K562 (cell line): Measurements from ENCODE around the gene PPP4C. TPM values are rescaled to one million over a fixed set of nuclear protein-coding genes. Genes with fewer than 3 reads are reported as not detected.

ENCODE experiments used
- ARHGAP35 ChIP-seq: fragments of 450-650 bp; IDR thresholded peaks from 2 replicates; pipeline ENCODE4 v1.6.1; 2018; ENCODE audit not compliant: partially characterized antibody
- NEUROD1 ChIP-seq: fragments of 150-350 bp; IDR thresholded peaks from 2 replicates; pipeline ENCODE4 v1.6.1; 2014; ENCODE audit warnings: borderline replicate concordance, low read length, low read depth; ENCODE audit not compliant: partially characterized antibody
- NR3C1 ChIP-seq: sonication (generic); formaldehyde crosslinking; IDR thresholded peaks from 2 replicates; pipeline ENCODE4 v1.8.1; 2022; ENCODE audit warnings: missing genetic modification reagents
- POLR2A ChIP-seq: fragments of 450-650 bp; conservative IDR thresholded peaks from 2 replicates; pipeline ENCODE4 v1.6.1; 2016
- SIN3A ChIP-seq, 2 experiments: fragments of 150-350 bp in 1 of 2; IDR thresholded peaks; 2 replicates each; pipeline ENCODE4 v1.6.1; 2011 to 2016; ENCODE audit warnings: borderline replicate concordance in 2 of 2, low read depth in 2 of 2, low read length in 2 of 2, mild to moderate bottlenecking in 2 of 2, moderate library complexity in 2 of 2; ENCODE audit not compliant: control insufficient read depth in 1 of 2
- SP2 ChIP-seq: IDR thresholded peaks from 2 replicates; pipeline ENCODE4 v1.6.1; 2011; ENCODE audit warnings: mild to moderate bottlenecking, low read depth, low read length, moderate library complexity; ENCODE audit not compliant: poor library complexity, severe bottlenecking; ENCODE audit errors: extremely low read depth
- TCF7 ChIP-seq: sonication (generic); IDR thresholded peaks from 2 replicates; pipeline ENCODE4 v1.6.1; 2016; ENCODE audit warnings: antibody characterized with exemption, borderline replicate concordance
- TFAM ChIP-seq: fragments of 250-450 bp; sonication (Bioruptor Pico); conservative IDR thresholded peaks from 2 replicates; pipeline ENCODE4 v1.5.0; 2021; ENCODE audit warnings: mild to moderate bottlenecking, moderate library complexity
- polyA plus RNA-seq, 8 experiments: library from polyadenylated mRNA; depleted of rRNA in 4 of 8; stranded (reverse) in 5 of 8; unstranded in 3 of 8; fragments of >200 nt; fragmentation: Nextera tagmentation in 2 of 8; fragmentation: Illumina TruSeq in 1 of 8; extraction: Ambion mirVana in 2 of 8; extraction: Trizol in 1 of 8; gene quantifications; 2 replicates each; pipeline versions ENCODE4 v1.2.1 to v1.2.3, GENCODE V29; 2011 to 2014; ENCODE audit warnings: inconsistent platforms in 1 of 8, missing spikeins in 1 of 8
- total RNA-seq, 7 experiments: library from RNA; depleted of rRNA in 6 of 7; stranded (reverse); fragments of >200 nt in 6 of 7; fragmentation: Illumina TruSeq in 2 of 7; extraction: Trizol in 2 of 7; gene quantifications; 2 replicates each; pipeline versions ENCODE4 v1.2.1 to v1.2.3, GENCODE V29; 2011 to 2021; ENCODE audit warnings: low replicate concordance in 1 of 7
- TF ChIP-seq, protein P1 (sequence below): sonication (generic); formaldehyde crosslinking; IDR thresholded peaks from 2 replicates; pipeline ENCODE4 v1.4.0; 2020; ENCODE audit warnings: mild to moderate bottlenecking, missing genetic modification reagents
- TF ChIP-seq, protein P2 (sequence below): fragments of 450-650 bp; IDR thresholded peaks from 2 replicates; pipeline ENCODE4 v1.6.1; 2016; ENCODE audit warnings: borderline replicate concordance
- TF ChIP-seq, protein P3 (sequence below): fragments of 450-650 bp; IDR thresholded peaks from 2 replicates; pipeline ENCODE4 v1.6.1; 2016; ENCODE audit warnings: low read depth, mild to moderate bottlenecking, moderate library complexity
- TF ChIP-seq, protein P4 (sequence below): IDR thresholded peaks from 2 replicates; pipeline ENCODE4 v1.6.1; 2016; ENCODE audit warnings: missing genetic modification characterization, missing compliant biosample characterization
- TF ChIP-seq, protein P5 (sequence below): sonication (generic); formaldehyde crosslinking; IDR thresholded peaks from 2 replicates; pipeline ENCODE4 v1.8.0; 2022; ENCODE audit warnings: mild to moderate bottlenecking, missing genetic modification reagents

Gene PPP4C
- total and polyA plus RNA-seq, 9 of the 15 experiments (the other 6 are each of a cell fraction or from before 2014, with no cell fraction given), result 3.5 to 183 (median 131) TPM

DNA sequence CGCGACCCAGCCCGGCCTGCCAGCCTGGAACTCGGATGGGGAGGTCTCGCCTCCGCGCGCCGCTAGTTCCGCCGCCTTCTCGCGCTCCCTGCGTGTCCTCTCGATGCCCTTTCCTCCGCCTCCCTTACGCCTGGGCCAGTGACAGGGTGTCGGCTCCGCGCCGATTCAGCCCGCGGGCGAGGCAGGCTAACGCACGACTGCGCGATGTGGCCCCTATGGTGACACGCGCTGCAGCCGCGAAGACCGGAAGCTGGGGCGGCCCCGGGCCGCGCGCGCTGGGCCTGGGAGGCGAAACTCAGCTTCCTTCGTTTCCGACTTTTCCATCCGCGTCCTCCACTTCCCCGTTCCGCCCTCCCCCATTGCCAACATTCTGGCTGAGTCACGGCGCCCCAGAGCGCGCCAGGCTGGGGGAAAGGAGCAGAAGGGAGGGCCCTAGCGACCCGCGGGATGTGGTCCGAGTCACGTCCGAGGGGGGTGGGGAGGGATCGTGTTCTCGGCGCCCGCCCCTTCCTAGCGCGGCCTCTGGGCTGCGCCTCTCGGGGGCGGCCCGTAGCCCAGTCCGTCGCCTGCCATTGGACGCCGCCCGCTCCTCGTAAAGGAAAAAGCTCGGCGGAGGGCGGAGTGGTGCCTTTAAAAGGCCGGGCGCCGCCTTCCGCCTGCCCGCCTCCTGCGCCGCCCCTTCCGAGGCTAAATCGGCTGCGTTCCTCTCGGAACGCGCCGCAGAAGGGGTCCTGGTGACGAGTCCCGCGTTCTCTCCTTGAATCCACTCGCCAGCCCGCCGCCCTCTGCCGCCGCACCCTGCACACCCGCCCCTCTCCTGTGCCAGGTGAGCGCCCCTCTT, 10.5 kb upstream of the PPP4C start, which contains the start of gene ALDOA (continued):
- TF ChIP-seq, protein P1, sequence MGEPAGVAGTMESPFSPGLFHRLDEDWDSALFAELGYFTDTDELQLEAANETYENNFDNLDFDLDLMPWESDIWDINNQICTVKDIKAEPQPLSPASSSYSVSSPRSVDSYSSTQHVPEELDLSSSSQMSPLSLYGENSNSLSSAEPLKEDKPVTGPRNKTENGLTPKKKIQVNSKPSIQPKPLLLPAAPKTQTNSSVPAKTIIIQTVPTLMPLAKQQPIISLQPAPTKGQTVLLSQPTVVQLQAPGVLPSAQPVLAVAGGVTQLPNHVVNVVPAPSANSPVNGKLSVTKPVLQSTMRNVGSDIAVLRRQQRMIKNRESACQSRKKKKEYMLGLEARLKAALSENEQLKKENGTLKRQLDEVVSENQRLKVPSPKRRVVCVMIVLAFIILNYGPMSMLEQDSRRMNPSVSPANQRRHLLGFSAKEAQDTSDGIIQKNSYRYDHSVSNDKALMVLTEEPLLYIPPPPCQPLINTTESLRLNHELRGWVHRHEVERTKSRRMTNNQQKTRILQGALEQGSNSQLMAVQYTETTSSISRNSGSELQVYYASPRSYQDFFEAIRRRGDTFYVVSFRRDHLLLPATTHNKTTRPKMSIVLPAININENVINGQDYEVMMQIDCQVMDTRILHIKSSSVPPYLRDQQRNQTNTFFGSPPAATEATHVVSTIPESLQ, result 0 out of 2 replicates have a peak, but pooled peaks have one; percentile 63
- TF ChIP-seq NR3C1 (CRISPR knock-in tag), result no peak
- TF ChIP-seq, protein P2, sequence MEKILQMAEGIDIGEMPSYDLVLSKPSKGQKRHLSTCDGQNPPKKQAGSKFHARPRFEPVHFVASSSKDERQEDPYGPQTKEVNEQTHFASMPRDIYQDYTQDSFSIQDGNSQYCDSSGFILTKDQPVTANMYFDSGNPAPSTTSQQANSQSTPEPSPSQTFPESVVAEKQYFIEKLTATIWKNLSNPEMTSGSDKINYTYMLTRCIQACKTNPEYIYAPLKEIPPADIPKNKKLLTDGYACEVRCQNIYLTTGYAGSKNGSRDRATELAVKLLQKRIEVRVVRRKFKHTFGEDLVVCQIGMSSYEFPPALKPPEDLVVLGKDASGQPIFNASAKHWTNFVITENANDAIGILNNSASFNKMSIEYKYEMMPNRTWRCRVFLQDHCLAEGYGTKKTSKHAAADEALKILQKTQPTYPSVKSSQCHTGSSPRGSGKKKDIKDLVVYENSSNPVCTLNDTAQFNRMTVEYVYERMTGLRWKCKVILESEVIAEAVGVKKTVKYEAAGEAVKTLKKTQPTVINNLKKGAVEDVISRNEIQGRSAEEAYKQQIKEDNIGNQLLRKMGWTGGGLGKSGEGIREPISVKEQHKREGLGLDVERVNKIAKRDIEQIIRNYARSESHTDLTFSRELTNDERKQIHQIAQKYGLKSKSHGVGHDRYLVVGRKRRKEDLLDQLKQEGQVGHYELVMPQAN, result peak; percentile 61; the same call in 1 of the 2 replicates
- no peak for TF ChIP-seq ARHGAP35
- TF ChIP-seq, protein P3, sequence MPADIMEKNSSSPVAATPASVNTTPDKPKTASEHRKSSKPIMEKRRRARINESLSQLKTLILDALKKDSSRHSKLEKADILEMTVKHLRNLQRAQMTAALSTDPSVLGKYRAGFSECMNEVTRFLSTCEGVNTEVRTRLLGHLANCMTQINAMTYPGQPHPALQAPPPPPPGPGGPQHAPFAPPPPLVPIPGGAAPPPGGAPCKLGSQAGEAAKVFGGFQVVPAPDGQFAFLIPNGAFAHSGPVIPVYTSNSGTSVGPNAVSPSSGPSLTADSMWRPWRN, result peak; percentile 43; the same call in 1 of the 2 replicates
- TF ChIP-seq, protein P4, sequence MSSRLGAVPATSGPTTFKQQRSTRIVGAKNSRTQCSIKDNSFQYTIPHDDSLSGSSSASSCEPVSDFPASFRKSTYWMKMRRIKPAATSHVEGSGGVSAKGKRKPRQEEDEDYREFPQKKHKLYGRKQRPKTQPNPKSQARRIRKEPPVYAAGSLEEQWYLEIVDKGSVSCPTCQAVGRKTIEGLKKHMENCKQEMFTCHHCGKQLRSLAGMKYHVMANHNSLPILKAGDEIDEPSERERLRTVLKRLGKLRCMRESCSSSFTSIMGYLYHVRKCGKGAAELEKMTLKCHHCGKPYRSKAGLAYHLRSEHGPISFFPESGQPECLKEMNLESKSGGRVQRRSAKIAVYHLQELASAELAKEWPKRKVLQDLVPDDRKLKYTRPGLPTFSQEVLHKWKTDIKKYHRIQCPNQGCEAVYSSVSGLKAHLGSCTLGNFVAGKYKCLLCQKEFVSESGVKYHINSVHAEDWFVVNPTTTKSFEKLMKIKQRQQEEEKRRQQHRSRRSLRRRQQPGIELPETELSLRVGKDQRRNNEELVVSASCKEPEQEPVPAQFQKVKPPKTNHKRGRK (tag), result no peak
- no peak for TF ChIP-seq SP2
- TF ChIP-seq POLR2A, result peak; percentile 99
- peak; percentile 81 for TF ChIP-seq NEUROD1
- no peak for TF ChIP-seq TFAM (CRISPR knock-in tag)
- TF ChIP-seq TCF7, result peak; percentile 44; the same call in 1 of the 2 replicates
- TF ChIP-seq SIN3A (IDR thresholded peaks at IDR 0.05; ENCODE audit: borderline replicate concordance in 2 of 2, control insufficient read depth in 1 of 2, low read depth in 2 of 2, low read length in 2 of 2), result peak; percentile 68 to 95
- TF ChIP-seq, protein P5, sequence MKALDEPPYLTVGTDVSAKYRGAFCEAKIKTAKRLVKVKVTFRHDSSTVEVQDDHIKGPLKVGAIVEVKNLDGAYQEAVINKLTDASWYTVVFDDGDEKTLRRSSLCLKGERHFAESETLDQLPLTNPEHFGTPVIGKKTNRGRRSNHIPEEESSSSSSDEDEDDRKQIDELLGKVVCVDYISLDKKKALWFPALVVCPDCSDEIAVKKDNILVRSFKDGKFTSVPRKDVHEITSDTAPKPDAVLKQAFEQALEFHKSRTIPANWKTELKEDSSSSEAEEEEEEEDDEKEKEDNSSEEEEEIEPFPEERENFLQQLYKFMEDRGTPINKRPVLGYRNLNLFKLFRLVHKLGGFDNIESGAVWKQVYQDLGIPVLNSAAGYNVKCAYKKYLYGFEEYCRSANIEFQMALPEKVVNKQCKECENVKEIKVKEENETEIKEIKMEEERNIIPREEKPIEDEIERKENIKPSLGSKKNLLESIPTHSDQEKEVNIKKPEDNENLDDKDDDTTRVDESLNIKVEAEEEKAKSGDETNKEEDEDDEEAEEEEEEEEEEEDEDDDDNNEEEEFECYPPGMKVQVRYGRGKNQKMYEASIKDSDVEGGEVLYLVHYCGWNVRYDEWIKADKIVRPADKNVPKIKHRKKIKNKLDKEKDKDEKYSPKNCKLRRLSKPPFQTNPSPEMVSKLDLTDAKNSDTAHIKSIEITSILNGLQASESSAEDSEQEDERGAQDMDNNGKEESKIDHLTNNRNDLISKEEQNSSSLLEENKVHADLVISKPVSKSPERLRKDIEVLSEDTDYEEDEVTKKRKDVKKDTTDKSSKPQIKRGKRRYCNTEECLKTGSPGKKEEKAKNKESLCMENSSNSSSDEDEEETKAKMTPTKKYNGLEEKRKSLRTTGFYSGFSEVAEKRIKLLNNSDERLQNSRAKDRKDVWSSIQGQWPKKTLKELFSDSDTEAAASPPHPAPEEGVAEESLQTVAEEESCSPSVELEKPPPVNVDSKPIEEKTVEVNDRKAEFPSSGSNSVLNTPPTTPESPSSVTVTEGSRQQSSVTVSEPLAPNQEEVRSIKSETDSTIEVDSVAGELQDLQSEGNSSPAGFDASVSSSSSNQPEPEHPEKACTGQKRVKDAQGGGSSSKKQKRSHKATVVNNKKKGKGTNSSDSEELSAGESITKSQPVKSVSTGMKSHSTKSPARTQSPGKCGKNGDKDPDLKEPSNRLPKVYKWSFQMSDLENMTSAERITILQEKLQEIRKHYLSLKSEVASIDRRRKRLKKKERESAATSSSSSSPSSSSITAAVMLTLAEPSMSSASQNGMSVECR (CRISPR knock-in tag), result peak; percentile 92
